Measurements from ENCODE around the gene CYLC1. TPM values are rescaled to one million over a fixed set of nuclear protein-coding genes. Genes with fewer than 3 reads are reported as not detected.

The CYLC1 gene
- polyA plus RNA-seq, result not detected

GRCh38 chrX:83860846-83861245 lies at the start of gene CYLC1:
CYLC1 (plus strand) TSS chrX:83861146; CDS start chrX:83861183, 37 bp downstream.
- H3K27me3 ChIP-seq (ENCODE audit: control insufficient read depth in 1 of 2, insufficient read depth in 2 of 2, low read length in 2 of 2), result no peaks in the 10 kb centered on the region
- WGBS, 2 donors, result 26 to 28% methylated on average over 1 of the region's 1 CpG

GRCh38 chrX:83819304-83819703 lies 41.6 kb upstream of the CYLC1 start:
- Histone ChIP-seq H3K36me3 (ENCODE audit: control insufficient read depth in 2 of 2, insufficient read depth in 2 of 2, low read length in 1 of 2) (no peaks in the 10 kb centered on the region), H3K4me1 (ENCODE audit: control insufficient read depth in 2 of 2, insufficient read depth in 2 of 2, low read length in 1 of 2) (no peaks in the 10 kb centered on the region), H3K27me3 (ENCODE audit: control insufficient read depth in 1 of 2, insufficient read depth in 2 of 2, low read length in 2 of 2) (no peaks in the 10 kb centered on the region), H3K27ac (ENCODE audit: low read depth in 2 of 2, low read length in 1 of 2) (no peak overlapping the region), H3K9me3 (ENCODE audit: control insufficient read depth in 2 of 2, insufficient read depth in 1 of 2, low read depth in 1 of 2, low read length in 1 of 2) (peaks cover 0 to 4% of the 10 kb centered on the region in 2 donors), H3K4me3 (ENCODE audit: low read depth in 1 of 2, low read length in 2 of 2) (no peak overlapping the region)
- WGBS, 2 donors, result 67 to 85% methylated on average over 3 of the region's 3 CpGs

More at GRCh38 chrX:83860846-83861245, at the start of gene CYLC1:
- Histone ChIP-seq H3K27ac (ENCODE audit: low read depth in 2 of 2, low read length in 1 of 2) (no peak within 1 kb of the TSS), H3K9me3 (ENCODE audit: control insufficient read depth in 2 of 2, insufficient read depth in 1 of 2, low read depth in 1 of 2, low read length in 1 of 2) (no peaks in the 10 kb centered on the region), H3K4me1 (ENCODE audit: control insufficient read depth in 2 of 2, insufficient read depth in 2 of 2, low read length in 1 of 2) (no peaks in the 10 kb centered on the region), H3K36me3 (ENCODE audit: control insufficient read depth in 2 of 2, insufficient read depth in 2 of 2, low read length in 1 of 2) (no peaks in the 10 kb centered on the region), H3K4me3 (ENCODE audit: low read depth in 1 of 2, low read length in 2 of 2) (no peak within 1 kb of the TSS)

- H3K27ac ChIP-seq (ENCODE audit: low read depth in 2 of 2, low read length in 1 of 2), result no peak overlapping the region
- H3K27me3 ChIP-seq (ENCODE audit: control insufficient read depth in 1 of 2, insufficient read depth in 2 of 2, low read length in 2 of 2), result no peaks in the 10 kb centered on the region
- H3K36me3 ChIP-seq (ENCODE audit: control insufficient read depth in 2 of 2, insufficient read depth in 2 of 2, low read length in 1 of 2), result no peaks in the 10 kb centered on the region
- 19 to 21% methylated on average over 4 of the region's 4 CpGs for WGBS, 2 donors
- no peaks in the 10 kb centered on the region for H3K4me1 ChIP-seq (ENCODE audit: control insufficient read depth in 2 of 2, insufficient read depth in 2 of 2, low read length in 1 of 2)
- H3K9me3 ChIP-seq (ENCODE audit: control insufficient read depth in 2 of 2, insufficient read depth in 1 of 2, low read depth in 1 of 2, low read length in 1 of 2), result no peaks in the 10 kb centered on the region
- H3K4me3 ChIP-seq (ENCODE audit: low read depth in 1 of 2, low read length in 2 of 2), result no peak overlapping the region
Measured at GRCh38 chrX:83829874-83830273, 31.1 kb upstream of the CYLC1 start.

GRCh38 chrX:83845397-83845796 lies 15.5 kb upstream of the CYLC1 start:
- H3K36me3 ChIP-seq (ENCODE audit: control insufficient read depth in 2 of 2, insufficient read depth in 2 of 2, low read length in 1 of 2), result no peaks in the 10 kb centered on the region
- no peaks in the 10 kb centered on the region for H3K9me3 ChIP-seq (ENCODE audit: control insufficient read depth in 2 of 2, insufficient read depth in 1 of 2, low read depth in 1 of 2, low read length in 1 of 2)
- 9 to 20% methylated on average over 2 of the region's 2 CpGs for WGBS, 2 donors
- H3K4me3 ChIP-seq (ENCODE audit: low read depth in 1 of 2, low read length in 2 of 2), result no peak overlapping the region
- no peaks in the 10 kb centered on the region for H3K4me1 ChIP-seq (ENCODE audit: control insufficient read depth in 2 of 2, insufficient read depth in 2 of 2, low read length in 1 of 2)
- H3K27ac ChIP-seq (ENCODE audit: low read depth in 2 of 2, low read length in 1 of 2), result no peak overlapping the region
- no peaks in the 10 kb centered on the region for H3K27me3 ChIP-seq (ENCODE audit: control insufficient read depth in 1 of 2, insufficient read depth in 2 of 2, low read length in 2 of 2)

- H3K27me3 ChIP-seq (ENCODE audit: control insufficient read depth in 1 of 2, insufficient read depth in 2 of 2, low read length in 2 of 2), result no peaks in the 10 kb centered on the region
- WGBS, 2 donors, result 93 to 96% methylated on average over 5 of the region's 5 CpGs
- no peaks in the 10 kb centered on the region for H3K36me3 ChIP-seq (ENCODE audit: control insufficient read depth in 2 of 2, insufficient read depth in 2 of 2, low read length in 1 of 2)
- no peaks in the 10 kb centered on the region for H3K4me1 ChIP-seq (ENCODE audit: control insufficient read depth in 2 of 2, insufficient read depth in 2 of 2, low read length in 1 of 2)
- no peak overlapping the region for H3K4me3 ChIP-seq (ENCODE audit: low read depth in 1 of 2, low read length in 2 of 2)
- H3K27ac ChIP-seq (ENCODE audit: low read depth in 2 of 2, low read length in 1 of 2), result no peak overlapping the region
- H3K9me3 ChIP-seq (ENCODE audit: control insufficient read depth in 2 of 2, insufficient read depth in 1 of 2, low read depth in 1 of 2, low read length in 1 of 2), result no peaks in the 10 kb centered on the region
Measured at GRCh38 chrX:83847339-83847738, 13.6 kb upstream of the CYLC1 start.

- Histone ChIP-seq H3K36me3 (ENCODE audit: control insufficient read depth in 2 of 2, insufficient read depth in 2 of 2, low read length in 1 of 2) (no peaks in the 10 kb centered on the region), H3K9me3 (ENCODE audit: control insufficient read depth in 2 of 2, insufficient read depth in 1 of 2, low read depth in 1 of 2, low read length in 1 of 2) (no peaks in the 10 kb centered on the region), H3K4me1 (ENCODE audit: control insufficient read depth in 2 of 2, insufficient read depth in 2 of 2, low read length in 1 of 2) (no peaks in the 10 kb centered on the region), H3K4me3 (ENCODE audit: low read depth in 1 of 2, low read length in 2 of 2) (no peak overlapping the region), H3K27ac (ENCODE audit: low read depth in 2 of 2, low read length in 1 of 2) (no peak overlapping the region), H3K27me3 (ENCODE audit: control insufficient read depth in 1 of 2, insufficient read depth in 2 of 2, low read length in 2 of 2) (no peaks in the 10 kb centered on the region)
- 90 to 91% methylated on average over 2 of the region's 2 CpGs for WGBS, 2 donors
Measured at GRCh38 chrX:83888585-83888984, 27.6 kb downstream of the CYLC1 start.

- H3K27me3 ChIP-seq (ENCODE audit: control insufficient read depth in 1 of 2, insufficient read depth in 2 of 2, low read length in 2 of 2), result peaks cover 0 to 3% of the 10 kb centered on the region in 2 donors
- 76 to 86% methylated on average over 12 of the region's 12 CpGs for WGBS, 2 donors
- no peak overlapping the region for H3K4me3 ChIP-seq (ENCODE audit: low read depth in 1 of 2, low read length in 2 of 2)
- no peaks in the 10 kb centered on the region for H3K36me3 ChIP-seq (ENCODE audit: control insufficient read depth in 2 of 2, insufficient read depth in 2 of 2, low read length in 1 of 2)
- no peak overlapping the region for H3K27ac ChIP-seq (ENCODE audit: low read depth in 2 of 2, low read length in 1 of 2)
- H3K4me1 ChIP-seq (ENCODE audit: control insufficient read depth in 2 of 2, insufficient read depth in 2 of 2, low read length in 1 of 2), result no peaks in the 10 kb centered on the region
- no peaks in the 10 kb centered on the region for H3K9me3 ChIP-seq (ENCODE audit: control insufficient read depth in 2 of 2, insufficient read depth in 1 of 2, low read depth in 1 of 2, low read length in 1 of 2)
Measured at GRCh38 chrX:83892433-83892832, 31.5 kb downstream of the CYLC1 start.

GRCh38 chrX:83906921-83907320 lies 46.0 kb downstream of the CYLC1 start:
- Histone ChIP-seq H3K4me3 (ENCODE audit: low read depth in 1 of 2, low read length in 2 of 2) (no peak overlapping the region), H3K4me1 (ENCODE audit: control insufficient read depth in 2 of 2, insufficient read depth in 2 of 2, low read length in 1 of 2) (no peaks in the 10 kb centered on the region), H3K27ac (ENCODE audit: low read depth in 2 of 2, low read length in 1 of 2) (no peak overlapping the region), H3K36me3 (ENCODE audit: control insufficient read depth in 2 of 2, insufficient read depth in 2 of 2, low read length in 1 of 2) (no peaks in the 10 kb centered on the region), H3K9me3 (ENCODE audit: control insufficient read depth in 2 of 2, insufficient read depth in 1 of 2, low read depth in 1 of 2, low read length in 1 of 2) (no peaks in the 10 kb centered on the region), H3K27me3 (ENCODE audit: control insufficient read depth in 1 of 2, insufficient read depth in 2 of 2, low read length in 2 of 2) (no peaks in the 10 kb centered on the region)
- 91 to 94% methylated on average over 3 of the region's 3 CpGs for WGBS, 2 donors

- Histone ChIP-seq H3K4me3 (ENCODE audit: low read depth in 1 of 2, low read length in 2 of 2) (no peak overlapping the region), H3K27me3 (ENCODE audit: control insufficient read depth in 1 of 2, insufficient read depth in 2 of 2, low read length in 2 of 2) (no peaks in the 10 kb centered on the region), H3K9me3 (ENCODE audit: control insufficient read depth in 2 of 2, insufficient read depth in 1 of 2, low read depth in 1 of 2, low read length in 1 of 2) (no peaks in the 10 kb centered on the region), H3K27ac (ENCODE audit: low read depth in 2 of 2, low read length in 1 of 2) (no peak overlapping the region), H3K4me1 (ENCODE audit: control insufficient read depth in 2 of 2, insufficient read depth in 2 of 2, low read length in 1 of 2) (no peaks in the 10 kb centered on the region), H3K36me3 (ENCODE audit: control insufficient read depth in 2 of 2, insufficient read depth in 2 of 2, low read length in 1 of 2) (no peaks in the 10 kb centered on the region)
- 36 to 42% methylated on average over 2 of the region's 2 CpGs for WGBS, 2 donors
Measured at GRCh38 chrX:83916525-83916924, 55.6 kb downstream of the CYLC1 start.

GRCh38 chrX:83934220-83934619 lies 73.3 kb downstream of the CYLC1 start:
- no peaks in the 10 kb centered on the region for H3K27me3 ChIP-seq (ENCODE audit: control insufficient read depth in 1 of 2, insufficient read depth in 2 of 2, low read length in 2 of 2)
- no peaks in the 10 kb centered on the region for H3K36me3 ChIP-seq (ENCODE audit: control insufficient read depth in 2 of 2, insufficient read depth in 2 of 2, low read length in 1 of 2)
- 61 to 71% methylated on average over 2 of the region's 2 CpGs for WGBS, 2 donors
- H3K27ac ChIP-seq (ENCODE audit: low read depth in 2 of 2, low read length in 1 of 2), result no peak overlapping the region
- H3K4me3 ChIP-seq (ENCODE audit: low read depth in 1 of 2, low read length in 2 of 2), result no peak overlapping the region
- no peaks in the 10 kb centered on the region for H3K4me1 ChIP-seq (ENCODE audit: control insufficient read depth in 2 of 2, insufficient read depth in 2 of 2, low read length in 1 of 2)
- H3K9me3 ChIP-seq (ENCODE audit: control insufficient read depth in 2 of 2, insufficient read depth in 1 of 2, low read depth in 1 of 2, low read length in 1 of 2), result no peaks in the 10 kb centered on the region

Measured in esophagus (tissue), 2 donors.